NK-92 (cell line): ENCODE measurements around the gene RASGEF1C.
"Not testable (repeated sequence)": the region's sequence is repeated elsewhere in the genome, so short reads cannot be mapped to it uniquely, and the experiment has no call there.

Experiments
- DNase-seq: peaks from one replicate; lab custom pipeline; 2025; ENCODE audit not compliant: unreplicated experiment; lab: John Stamatoyannopoulos, UW

Gene RASGEF1C

DNA sequence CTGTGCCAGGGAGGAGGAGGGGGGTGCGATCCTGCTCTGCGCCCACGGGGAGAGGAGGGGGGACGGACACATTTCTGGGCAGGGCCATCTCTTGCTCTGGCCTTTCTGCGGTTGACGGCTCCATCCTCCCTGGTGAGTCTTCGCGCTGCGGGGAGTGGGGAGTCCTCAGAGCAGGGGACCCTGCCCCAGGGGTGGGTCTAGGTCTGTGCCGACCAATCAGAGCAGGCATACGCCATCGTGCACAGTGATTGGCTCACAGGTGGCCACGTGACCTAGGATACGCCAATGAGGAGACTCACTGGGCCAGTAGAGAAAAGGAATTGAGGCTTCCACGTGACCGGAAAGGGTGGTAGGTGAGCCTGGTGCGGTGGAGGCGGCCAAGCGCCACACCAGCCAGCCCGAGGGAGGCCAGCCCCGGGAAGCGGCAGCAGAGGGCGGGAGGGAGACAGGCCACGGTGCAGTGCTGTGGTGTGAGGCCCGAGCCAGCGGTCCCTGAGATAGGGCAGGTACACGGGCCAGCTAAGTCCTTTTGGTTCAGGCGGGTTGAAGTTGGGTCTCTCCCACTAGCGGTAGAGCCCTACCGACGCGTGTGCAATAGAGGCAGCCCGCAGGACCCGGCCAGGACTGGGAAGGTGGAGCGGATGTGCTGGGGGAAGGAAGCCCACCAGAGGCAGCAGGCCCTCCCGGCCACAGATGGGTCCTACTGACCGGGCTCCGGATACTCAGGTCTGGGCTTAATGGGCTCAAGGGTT lies 72.2 kb downstream of the RASGEF1C start:
- DNase-seq, result no peak

DNA sequence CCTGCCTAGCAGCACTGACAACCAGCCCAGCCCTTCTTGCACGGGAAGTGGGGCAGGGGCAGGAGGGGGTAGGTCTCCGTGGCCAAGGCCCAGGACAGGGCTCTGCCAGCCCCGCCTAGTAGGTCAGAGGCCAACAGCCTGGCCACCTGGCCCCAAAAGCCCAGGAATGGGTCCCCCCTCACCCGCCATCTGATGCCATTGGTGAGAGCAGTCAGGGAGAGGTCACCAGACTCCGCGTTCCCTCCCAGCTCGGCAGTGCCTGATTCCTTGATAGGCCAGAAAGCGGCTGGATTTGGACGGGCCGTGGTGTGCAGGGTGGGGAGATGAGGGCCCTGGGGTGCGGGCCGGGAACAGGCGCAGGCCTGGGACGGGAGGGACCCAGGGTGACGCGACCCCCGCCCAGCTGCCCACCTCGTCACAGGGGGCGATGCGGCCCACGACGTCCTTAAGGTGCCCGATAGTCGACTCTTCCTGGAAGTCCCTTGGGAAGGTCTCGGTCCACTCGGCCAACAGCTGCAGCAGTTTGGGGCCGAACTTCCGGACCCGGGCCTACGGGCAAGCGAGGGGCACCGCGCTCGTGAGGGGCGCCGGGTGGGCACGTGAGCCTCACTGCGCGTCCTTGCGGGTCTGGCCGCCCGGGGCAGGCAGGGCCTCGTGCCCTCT lies 72.9 kb downstream of the RASGEF1C start:
- DNase-seq, result no peak

DNA sequence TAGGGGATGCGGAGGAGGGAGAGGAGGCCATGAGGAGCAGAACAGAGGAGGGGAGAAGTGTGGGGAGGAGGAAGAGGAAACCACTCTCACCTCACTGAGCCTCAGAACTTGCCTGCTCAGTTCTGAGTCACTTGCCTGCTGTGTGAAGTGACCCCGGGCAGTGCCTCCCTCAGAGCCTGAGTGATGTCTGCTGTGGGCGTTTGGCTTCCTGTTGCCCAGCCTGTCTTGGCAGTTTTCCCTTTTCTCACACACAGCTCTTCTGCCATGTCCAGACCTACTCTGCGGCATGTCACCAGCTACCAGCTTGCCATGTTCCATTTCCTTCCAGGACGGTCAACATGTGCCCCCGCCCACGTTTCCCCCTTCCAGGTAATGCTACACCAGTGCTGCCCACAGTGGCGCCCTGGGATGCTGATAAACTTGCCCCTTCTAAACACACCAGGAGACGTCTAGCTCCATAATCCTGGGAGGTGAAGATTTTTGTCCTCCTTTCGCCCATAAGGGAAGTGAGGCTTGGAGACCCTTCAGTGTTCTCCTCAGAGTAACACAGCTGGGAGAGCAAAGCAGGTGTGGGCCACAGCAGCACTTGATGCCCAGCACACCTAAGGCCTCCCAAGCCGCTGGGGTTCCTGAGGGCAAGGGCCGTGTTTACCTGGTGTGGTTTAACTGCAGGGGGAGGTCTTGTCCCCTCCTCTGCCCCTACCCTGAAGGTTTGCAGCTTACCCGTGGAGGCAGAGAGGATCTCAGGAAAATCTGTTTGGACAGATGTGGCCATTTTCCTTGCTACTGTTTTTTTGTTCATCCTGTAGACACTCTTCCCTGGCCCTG lies 73.7 kb downstream of the RASGEF1C start:
- DNase-seq, result peak; percentile 36

DNA sequence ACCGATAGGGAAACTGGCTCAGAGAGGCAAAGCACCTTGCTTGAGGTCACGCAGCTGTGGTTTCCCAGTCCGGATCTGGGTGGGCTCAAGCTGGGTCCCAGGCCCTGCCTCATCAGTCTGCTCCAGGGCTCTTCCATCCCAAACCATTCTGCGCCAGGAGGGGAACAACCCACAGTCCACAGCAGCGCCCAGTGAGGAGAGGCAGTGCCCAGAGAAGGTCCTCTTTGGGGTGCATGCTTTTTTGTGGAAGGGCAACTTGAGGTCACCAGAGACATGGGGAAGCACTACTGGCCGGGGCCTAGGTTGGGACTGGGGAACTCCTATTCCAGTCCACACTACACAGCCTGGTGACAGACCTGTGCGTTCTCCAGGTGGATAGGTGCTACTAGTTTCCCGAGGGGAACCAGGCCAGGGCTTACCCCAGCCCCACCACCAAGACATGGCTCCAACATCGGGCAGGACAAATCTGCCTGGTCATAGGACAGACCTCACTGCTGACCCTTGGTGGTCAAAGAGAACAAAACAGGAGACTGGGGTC lies 75.0 kb downstream of the RASGEF1C start:
- DNase-seq, result no peak

DNA sequence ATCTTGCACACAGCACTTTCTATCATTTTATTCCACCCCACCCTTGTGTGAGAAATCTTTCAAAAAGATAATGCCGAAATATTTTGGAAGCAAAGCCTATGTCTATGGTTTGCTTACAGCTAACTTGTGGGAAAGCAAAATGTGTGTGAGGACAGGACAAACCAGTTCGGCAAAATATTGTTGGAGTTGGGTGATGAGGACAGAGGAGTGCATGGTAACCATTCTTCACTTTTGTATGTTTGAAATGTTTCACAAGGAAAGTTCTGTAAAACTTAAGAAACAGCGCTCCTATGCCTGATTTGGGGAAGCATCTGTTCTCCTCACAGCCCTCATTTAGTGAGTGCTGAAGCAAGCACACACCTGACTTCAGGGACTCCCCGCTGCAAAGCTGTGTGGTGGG lies 75.5 kb downstream of the RASGEF1C start:
- no peak for DNase-seq

DNA sequence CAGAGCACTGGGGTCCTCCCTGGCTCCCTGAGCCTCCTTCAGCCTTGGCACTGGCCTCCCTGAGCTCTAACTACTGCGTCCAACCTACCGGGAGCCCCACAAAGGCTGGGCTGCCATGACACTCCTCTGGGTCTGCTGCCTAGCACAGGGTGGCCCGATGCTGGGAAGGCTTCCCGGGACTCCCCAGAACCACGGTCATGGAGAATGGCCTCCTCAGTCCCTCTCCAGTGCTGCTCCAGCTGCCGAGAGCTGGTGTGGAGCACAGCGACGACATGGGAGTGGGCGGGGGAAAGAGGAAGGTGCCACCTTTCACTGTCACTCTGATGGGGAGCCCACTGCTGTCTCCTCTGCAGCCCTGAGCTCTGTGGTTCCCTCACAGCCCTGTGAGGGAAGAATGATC lies 76.0 kb downstream of the RASGEF1C start:
- no peak for DNase-seq

DNA sequence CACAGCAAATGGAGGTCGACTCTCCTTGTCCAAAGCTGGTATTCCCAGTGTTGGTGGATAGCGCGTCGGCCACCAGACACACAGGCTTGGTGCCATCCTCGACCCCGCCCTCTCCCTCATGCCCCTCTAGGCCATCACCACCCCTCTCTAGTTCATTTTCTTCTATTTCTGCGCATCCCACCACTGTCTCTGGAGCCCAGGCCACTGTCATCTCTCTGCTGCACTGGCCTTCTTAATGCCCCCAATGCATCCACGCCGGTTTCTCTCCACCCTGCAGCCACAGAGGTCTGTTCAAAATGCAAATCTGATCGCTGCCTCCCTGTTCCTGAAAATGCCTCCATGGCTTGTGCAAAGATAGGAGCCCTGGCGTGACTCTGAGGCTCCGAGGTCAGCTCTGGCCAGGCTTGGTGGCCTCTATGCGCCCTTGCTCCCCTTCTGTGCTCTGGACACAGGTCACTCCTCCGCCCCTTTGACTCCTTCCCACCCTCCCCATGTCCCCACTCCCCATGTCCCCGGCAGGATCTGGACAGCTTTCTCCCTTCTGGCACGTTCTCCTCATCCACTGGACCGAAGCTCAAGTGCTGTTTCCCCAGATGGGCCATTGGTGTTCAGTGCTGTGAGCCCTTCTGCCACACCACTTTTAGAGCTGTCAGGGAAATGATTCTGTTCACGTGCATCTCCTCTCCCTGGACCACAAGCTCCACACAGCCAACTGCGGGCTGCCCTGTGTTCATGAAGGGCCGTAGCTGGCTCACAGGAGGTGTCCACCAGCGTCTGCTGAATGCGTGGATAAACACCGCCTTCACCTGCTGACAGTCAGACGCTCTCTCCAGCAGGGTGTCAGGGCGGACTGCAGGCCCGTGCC lies 77.9 kb downstream of the RASGEF1C start:
- DNase-seq, result no peak

DNA sequence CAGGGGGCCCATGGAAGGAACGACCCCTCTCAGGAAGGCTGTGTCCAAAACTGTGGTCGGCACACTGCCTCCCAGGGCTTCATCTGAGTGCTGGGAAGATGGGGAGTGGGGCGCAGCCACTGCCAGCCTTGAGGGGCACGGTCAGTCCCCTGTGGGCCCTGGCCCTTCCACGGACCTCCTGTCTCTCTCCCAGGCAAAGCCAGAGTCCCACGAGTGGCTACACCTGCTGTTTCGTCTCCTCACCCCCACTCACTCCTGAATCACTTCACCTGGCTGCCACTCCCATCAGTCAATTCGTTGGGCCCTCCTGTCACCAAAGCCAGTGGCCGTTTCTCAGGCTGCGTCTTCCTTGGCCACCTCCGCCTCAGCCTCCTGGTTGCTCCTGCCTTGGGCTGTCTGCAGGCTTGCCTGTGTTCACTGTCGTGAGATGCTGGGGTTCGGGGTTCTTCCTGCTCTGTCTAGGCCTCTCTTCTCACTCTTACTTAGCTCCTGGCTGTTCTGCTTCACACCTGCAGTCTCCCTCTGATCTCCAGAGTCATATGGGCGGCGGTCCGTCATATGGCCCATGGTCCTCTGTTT lies 78.6 kb downstream of the RASGEF1C start:
- DNase-seq, result no peak

DNA sequence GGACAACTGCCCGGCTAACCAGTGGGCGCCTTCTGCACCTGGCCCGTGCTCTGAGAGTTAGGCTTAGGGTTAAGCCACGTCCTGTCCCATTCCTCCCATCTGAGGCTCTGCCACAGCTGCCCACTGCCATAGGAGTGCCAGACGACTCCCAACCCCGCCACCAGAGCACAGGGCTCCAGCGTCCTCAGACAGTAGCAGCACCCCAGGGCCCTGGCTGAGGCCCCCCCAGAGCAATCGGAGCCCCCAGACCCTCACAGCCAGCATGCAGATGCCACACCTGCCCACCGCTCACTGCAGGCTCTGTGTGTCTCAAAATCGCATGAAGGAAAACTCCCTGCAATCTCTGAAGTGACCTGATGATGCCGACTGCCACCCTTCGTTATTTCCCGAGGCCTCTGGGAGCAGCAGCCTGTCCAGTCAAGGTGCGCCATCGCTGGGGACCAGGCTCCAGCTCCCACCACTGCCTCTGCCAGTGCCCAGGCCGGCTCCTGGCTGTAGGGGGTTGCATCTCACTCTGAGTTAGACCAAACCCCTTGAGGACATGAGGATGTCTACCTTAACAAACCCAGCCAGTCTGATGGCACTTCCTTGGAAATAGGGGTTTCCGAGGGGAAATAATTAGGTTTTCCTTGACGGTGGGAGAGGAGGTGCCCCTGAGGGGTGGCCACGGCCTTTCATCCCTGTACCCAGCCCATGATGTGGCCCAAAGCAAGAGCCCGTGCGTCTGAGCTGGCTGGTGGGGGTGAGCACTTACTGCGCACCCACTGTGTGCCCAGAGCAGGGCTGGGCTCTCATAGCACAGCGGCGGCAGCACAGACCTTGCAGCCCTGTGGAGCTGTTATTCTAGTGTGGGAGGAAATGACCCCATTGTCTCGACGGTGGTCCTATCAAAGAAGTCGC lies 79.5 kb downstream of the RASGEF1C start:
- DNase-seq, result no peak

DNA sequence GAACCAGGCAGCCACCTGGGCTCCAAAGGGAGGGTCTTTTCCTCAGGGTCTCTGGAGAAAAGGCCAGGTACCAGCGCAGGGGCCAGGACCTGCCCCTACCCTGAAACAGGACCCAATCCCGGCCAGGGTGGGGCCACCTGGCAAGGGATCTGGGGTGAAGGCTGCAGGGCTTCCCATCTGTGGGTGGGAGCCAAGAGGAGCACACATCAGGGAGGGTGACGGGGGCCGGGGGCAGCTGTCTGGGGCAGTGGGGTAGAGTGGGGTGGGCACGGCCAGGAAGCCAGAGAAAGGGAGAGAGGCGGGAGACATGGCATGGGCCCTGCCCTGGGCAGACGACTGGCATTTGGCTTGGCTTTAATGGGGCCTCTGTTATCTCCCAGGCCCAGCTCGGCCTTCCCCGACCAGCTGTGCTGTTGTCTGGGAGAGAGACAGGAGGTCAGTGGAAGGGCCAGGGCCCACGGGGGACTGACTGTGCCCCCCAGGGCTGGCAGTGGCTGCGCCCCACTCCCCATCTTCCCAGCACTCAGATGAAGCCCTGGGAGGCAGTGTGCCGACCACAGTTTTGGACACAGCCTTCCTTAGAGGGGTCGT lies 80.2 kb downstream of the RASGEF1C start:
- no peak for DNase-seq

DNA sequence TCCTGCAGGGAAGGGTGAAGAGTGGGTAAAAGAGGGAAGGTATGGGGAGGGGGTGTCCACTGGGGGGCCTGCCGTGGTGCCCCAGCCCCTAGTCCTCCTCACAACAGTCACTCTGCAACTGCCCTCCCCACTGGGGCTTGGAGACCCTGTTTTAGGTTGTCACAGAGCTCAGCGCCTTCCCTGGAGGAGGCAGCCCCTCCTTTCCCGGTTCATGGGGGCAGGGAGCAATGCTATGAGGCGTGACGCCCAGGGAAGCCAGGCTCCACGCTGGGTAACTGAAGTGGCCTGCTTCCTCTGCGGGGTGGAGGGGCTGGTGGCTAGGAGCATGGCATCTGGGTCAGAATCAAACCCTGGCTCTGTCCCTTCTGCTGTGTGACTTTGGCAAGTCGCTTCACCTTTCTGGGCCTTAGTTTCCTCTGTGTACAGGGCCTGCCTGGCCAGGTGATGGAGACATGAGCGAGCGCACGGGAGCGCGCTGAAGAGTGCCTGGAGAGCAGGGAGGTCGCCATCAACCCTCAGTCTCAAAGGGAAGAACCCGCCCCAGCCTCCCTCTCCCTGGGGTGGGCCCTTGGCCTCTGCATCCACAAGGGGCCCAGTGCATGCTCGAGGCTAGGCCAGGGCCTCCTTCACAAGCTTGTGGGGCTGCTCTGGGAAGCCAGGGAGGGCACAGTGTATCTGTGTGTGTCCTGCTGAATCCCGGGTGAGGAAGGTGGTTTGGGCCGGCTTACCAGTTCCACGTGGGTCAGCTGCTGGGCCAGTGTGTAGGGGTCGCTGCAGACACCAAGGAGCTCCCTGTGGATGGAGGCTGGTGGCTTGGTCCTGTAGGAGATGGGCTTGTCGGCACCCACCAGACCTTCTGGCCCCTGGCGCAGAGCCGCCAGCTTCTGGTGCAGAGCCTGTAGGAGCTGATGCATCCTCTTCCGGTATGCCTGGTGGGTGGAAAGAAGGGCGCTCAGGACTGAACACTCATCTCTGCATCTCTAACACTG lies 81.0 kb downstream of the RASGEF1C start:
- no peak for DNase-seq

DNA sequence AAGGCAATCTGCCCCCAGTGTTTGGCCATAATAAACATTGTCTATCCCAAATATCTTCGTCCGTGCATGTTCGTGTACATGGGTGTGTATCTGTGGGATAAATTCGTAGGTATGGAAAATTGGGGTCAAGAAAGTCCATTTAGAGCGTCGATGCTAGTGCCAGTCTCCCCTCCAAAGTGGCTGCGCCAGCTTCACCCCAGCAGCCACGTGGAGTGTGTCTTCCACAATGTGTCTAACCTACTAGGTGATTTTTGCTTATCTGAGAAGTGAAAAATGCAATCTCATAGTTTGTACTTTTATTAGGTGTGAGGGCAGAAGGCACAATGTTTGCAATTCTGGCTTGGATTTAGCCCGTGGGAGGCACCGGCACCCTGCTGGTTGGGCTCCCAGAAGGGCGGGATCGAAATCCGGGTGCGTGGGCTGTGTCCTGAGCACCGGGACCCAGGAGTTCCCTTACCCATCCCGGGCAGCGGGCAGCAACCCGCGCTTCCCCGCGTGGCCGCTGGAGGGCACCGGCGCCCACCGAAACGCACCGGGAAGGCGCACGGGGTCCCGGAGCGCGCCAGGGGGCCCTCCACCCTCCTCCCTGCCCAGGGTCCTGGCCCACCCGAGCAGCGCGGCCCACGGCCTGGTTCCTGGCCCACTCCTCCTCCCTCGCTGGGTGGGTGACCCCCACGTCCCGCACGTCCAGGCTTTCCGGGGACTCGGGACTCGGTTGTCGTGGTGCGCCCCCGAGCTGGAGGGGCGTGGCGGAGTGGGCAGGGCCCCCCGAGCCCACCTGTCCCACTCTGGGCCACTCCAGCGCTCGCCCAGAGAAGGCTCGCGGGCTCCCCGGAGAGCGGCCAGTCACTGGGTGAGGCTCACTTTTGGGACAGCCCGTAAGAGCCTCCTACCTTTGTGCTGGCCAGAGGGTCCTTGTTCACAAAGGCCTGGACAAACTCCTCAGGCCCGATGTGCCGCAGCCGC lies 82.0 kb downstream of the RASGEF1C start:
- DNase-seq, result no peak

DNA sequence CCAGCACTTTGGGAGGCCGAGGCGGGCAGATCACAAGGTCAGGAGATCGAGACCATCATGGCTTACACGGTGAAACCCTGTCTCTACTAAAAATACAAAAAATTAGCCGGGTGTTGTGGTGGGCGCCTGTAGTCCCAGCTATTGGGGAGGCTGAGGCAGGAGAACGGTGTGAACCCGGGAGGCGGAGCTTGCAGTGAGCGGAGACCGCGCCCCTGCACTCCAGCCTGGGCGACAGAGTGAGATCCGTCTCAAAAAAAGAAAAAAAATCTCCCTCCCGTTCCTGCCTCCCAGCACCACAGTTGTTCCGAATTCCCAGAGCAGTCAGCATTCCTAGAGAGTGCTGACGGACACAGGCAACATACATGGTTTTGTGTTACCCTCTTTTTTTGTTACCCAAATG lies 82.9 kb downstream of the RASGEF1C start:
- not testable (repeated sequence) for DNase-seq

DNA sequence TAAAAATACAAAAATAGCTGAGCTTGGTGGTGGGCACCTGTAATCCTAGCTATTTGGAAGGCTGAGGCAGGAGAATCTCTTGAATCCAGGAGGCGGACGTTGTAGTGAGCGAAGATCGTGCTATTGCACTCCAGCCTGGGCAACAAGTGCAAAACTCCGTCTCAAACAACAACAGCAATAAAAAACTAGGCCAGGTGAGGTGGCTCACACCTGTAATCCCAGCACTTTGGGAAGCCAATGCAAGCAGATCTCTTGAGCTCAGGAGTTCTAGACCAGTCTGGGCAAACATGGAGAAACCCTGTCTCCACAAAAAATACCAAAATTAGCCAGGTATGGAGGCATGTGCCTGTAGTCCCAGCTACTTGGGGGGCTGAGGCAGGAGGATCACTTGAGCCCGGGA lies 84.3 kb downstream of the RASGEF1C start:
- DNase-seq, result not testable (repeated sequence)

DNA sequence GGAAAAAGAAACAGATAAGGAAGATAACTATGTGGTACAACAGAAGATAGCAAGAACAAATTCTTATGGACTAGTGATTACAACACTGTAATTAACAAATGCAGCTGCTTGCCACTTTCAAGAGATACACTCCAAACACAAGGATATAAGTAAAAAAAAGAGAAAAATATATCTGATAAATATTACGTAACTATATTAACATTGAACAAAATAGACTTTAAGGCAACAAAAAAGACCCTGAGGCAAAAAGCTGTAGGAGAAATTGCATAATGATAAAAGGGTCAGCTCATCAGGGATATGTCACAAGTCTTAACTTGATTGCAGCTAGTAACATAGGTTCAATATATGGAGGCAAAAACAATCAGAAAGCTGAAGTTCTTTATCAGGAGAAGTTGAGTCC lies 86.1 kb downstream of the RASGEF1C start:
- no peak for DNase-seq

DNA sequence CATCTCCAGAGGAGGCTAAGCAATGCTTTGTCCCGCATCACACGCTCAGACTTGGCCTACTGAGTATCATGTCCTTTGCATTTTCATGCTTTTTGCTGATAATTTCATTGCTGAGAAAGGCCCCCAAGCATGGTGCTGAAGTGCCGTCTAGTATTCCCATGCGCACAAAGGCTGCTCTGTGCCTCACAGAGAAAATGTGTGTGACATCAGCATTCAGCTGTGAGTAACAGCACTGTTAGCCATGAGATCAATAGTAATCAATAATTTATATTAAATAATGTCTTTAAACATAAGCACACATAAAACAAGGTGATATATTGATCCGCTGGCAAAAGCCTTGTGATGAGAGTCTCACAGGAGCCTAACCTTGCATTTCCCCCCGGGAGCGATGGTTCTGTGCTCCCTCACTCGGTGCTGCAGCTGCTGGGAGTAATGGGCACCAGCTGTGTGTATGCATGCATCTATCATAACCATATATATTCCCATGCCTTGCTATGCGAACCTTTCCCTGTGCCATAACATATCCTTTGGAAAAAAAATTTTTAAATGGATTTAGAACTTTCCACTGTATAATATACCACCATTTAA lies 87.1 kb downstream of the RASGEF1C start:
- DNase-seq, result no peak
